OCI-LY1 (cell line): ENCODE results near the gene TRPC1.

Source experiments
- EZH2 ChIP-seq: fragments of 200-600 bp; sonication (generic), shearing (Covaris generic); IDR thresholded peaks from 2 replicates; pipeline ENCODE4 v1.8.0; 2017; ENCODE audit warnings: borderline replicate concordance, mixed run types, mild to moderate bottlenecking, antibody characterized with exemption, low read length, moderate library complexity, mixed read lengths
- TF ChIP-seq, protein P1 (sequence below): fragments of 200-600 bp; sonication (generic), shearing (Covaris generic); IDR thresholded peaks from 2 replicates; pipeline ENCODE4 v1.5.1; 2017; ENCODE audit warnings: mild to moderate bottlenecking, antibody characterized with exemption, low read length, moderate library complexity, mixed read lengths

DNA sequence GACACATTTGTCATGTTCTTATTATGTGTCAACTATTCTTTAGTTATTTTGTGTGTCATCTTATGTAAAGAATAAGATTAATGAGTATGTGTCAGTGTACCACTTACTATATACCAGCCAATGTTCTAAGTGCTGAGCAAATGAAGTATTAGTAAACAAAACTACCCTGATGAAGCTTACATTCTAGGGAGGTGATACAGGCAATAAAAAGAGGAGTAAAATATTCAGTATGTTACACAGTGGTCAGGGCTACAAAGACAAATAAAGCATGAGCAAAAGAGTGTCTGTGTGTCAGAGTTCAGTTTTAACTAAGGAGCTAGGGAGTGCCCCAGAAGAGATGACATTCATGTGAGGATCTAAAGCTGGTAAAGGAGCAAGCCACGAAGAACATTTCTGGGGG lies 79.1 kb downstream of the TRPC1 start:
- TF ChIP-seq, protein P1, sequence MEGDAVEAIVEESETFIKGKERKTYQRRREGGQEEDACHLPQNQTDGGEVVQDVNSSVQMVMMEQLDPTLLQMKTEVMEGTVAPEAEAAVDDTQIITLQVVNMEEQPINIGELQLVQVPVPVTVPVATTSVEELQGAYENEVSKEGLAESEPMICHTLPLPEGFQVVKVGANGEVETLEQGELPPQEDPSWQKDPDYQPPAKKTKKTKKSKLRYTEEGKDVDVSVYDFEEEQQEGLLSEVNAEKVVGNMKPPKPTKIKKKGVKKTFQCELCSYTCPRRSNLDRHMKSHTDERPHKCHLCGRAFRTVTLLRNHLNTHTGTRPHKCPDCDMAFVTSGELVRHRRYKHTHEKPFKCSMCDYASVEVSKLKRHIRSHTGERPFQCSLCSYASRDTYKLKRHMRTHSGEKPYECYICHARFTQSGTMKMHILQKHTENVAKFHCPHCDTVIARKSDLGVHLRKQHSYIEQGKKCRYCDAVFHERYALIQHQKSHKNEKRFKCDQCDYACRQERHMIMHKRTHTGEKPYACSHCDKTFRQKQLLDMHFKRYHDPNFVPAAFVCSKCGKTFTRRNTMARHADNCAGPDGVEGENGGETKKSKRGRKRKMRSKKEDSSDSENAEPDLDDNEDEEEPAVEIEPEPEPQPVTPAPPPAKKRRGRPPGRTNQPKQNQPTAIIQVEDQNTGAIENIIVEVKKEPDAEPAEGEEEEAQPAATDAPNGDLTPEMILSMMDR, result no peak
- TF ChIP-seq EZH2, result no peak
